GM21619 (cell line): ENCODE results near the gene MICAL2.

Source experiments
- ATAC-seq: cut with Tn5 transposase; IDR thresholded peaks from one replicate; pipeline ENCODE4 v1.9.1; 2021; ENCODE audit not compliant: unreplicated experiment

MICAL2 gene

GRCh38 chr11:12261551-12261950, 151.2 kb downstream of the MICAL2 start:
- no peak for ATAC-seq

GRCh38 chr11:12263141-12263693, 152.8 kb downstream of the MICAL2 start:
- no peak for ATAC-seq

- ATAC-seq: no peak
These were observed 154.0 kb downstream of the MICAL2 start for GRCh38 chr11:12264361-12264760.

GRCh38 chr11:12266132-12266531, 155.7 kb downstream of the MICAL2 start:
- no peak for ATAC-seq

- no peak for ATAC-seq
These were observed 156.6 kb downstream of the MICAL2 start for GRCh38 chr11:12266943-12267342.

GRCh38 chr11:12267921-12268320, 157.5 kb downstream of the MICAL2 start:
- ATAC-seq: no peak

- ATAC-seq: no peak
These were observed 158.7 kb downstream of the MICAL2 start for GRCh38 chr11:12269104-12269441.

- ATAC-seq: no peak
These were observed 159.2 kb downstream of the MICAL2 start for GRCh38 chr11:12269446-12270214.

- no peak for ATAC-seq
These were observed 159.9 kb downstream of the MICAL2 start for GRCh38 chr11:12270215-12270797.

GRCh38 chr11:12270817-12271216, 160.4 kb downstream of the MICAL2 start:
- no peak for ATAC-seq

- no peak for ATAC-seq
These were observed 160.9 kb downstream of the MICAL2 start for GRCh38 chr11:12271241-12271640.

GRCh38 chr11:12271826-12272366, 161.5 kb downstream of the MICAL2 start:
- ATAC-seq: no peak

GRCh38 chr11:12272821-12273617, 162.6 kb downstream of the MICAL2 start:
- ATAC-seq: no peak

- no peak for ATAC-seq
These were observed 163.2 kb downstream of the MICAL2 start for GRCh38 chr11:12273618-12273995.

GRCh38 chr11:12274056-12274455, 163.7 kb downstream of the MICAL2 start:
- ATAC-seq: no peak

- ATAC-seq: no peak
These were observed 164.3 kb downstream of the MICAL2 start for GRCh38 chr11:12274558-12275197.

GRCh38 chr11:12275818-12276217, 165.4 kb downstream of the MICAL2 start:
- no peak for ATAC-seq

GRCh38 chr11:12276356-12276755, 166.0 kb downstream of the MICAL2 start:
- ATAC-seq: no peak

- ATAC-seq: no peak
These were observed 166.6 kb downstream of the MICAL2 start for GRCh38 chr11:12276831-12277475.
